Neuron (in vitro differentiated cells): ENCODE measurements around the gene GHRH.

ENCODE experiments used
- H2AFZ ChIP-seq: one replicate; pipeline ENCODE4 v1.6.1; 2013; ENCODE audit warnings: low read depth, mild to moderate bottlenecking, inconsistent platforms, low read length, moderate library complexity
- H3K27me3 ChIP-seq: one replicate; pipeline ENCODE4 v1.6.1; 2013; ENCODE audit warnings: low read length; ENCODE audit not compliant: insufficient read depth
- H3K36me3 ChIP-seq: one replicate; pipeline ENCODE4 v1.6.1; 2013; ENCODE audit warnings: low read length; ENCODE audit not compliant: insufficient read depth
- H3K4me1 ChIP-seq: one replicate; pipeline ENCODE4 v1.6.1; 2013; ENCODE audit warnings: low read length; ENCODE audit not compliant: insufficient read depth
- H3K4me3 ChIP-seq: 2 replicates; pipeline ENCODE4 v1.5.1; 2013; ENCODE audit warnings: mild to moderate bottlenecking, low read length, moderate library complexity
- H3K9me3 ChIP-seq: one replicate; pipeline ENCODE4 v1.6.1; 2013; ENCODE audit warnings: low read length

GHRH gene

GRCh38 chr20:37220731-37221130, 40.9 kb downstream of the GHRH start:
- peaks cover 37% of the 10 kb centered on the region for H3K4me1 ChIP-seq
- peaks cover 55% of the 10 kb centered on the region for H3K36me3 ChIP-seq
- H3K9me3 ChIP-seq = no peaks in the 10 kb centered on the region
- no peak overlapping the region for H3K4me3 ChIP-seq
- H3K27me3 ChIP-seq = no peaks in the 10 kb centered on the region
- H2AFZ ChIP-seq = no peak overlapping the region

- peaks cover 37% of the 10 kb centered on the region for H3K4me1 ChIP-seq
- H3K36me3 ChIP-seq = peaks cover 52% of the 10 kb centered on the region
- H3K4me3 ChIP-seq = peak overlapping the region; percentile 9
These were observed 41.6 kb downstream of the GHRH start for GRCh38 chr20:37219751-37220668.

GRCh38 chr20:37218976-37219375, 42.6 kb downstream of the GHRH start:
- Histone ChIP-seq H3K4me1 (peaks cover 37% of the 10 kb centered on the region), H3K36me3 (peaks cover 53% of the 10 kb centered on the region)

More at GRCh38 chr20:37219751-37220668, 41.6 kb downstream of the GHRH start:
- H2AFZ ChIP-seq = no peak overlapping the region
- no peaks in the 10 kb centered on the region for H3K27me3 ChIP-seq
- H3K9me3 ChIP-seq = no peaks in the 10 kb centered on the region

GRCh38 chr20:37218441-37218840, 43.2 kb downstream of the GHRH start:
- H3K4me1 ChIP-seq = peaks cover 37% of the 10 kb centered on the region
- no peaks in the 10 kb centered on the region for H3K27me3 ChIP-seq
- peaks cover 53% of the 10 kb centered on the region for H3K36me3 ChIP-seq
- H3K4me3 ChIP-seq = no peak overlapping the region
- H2AFZ ChIP-seq = no peak overlapping the region
- no peaks in the 10 kb centered on the region for H3K9me3 ChIP-seq

More at GRCh38 chr20:37218976-37219375, 42.6 kb downstream of the GHRH start:
- no peaks in the 10 kb centered on the region for H3K9me3 ChIP-seq
- H2AFZ ChIP-seq = no peak overlapping the region
- H3K4me3 ChIP-seq = no peak overlapping the region
- no peaks in the 10 kb centered on the region for H3K27me3 ChIP-seq

- Histone ChIP-seq H2AFZ (no peak overlapping the region), H3K4me1 (peaks cover 15% of the 10 kb centered on the region), H3K36me3 (peaks cover 71% of the 10 kb centered on the region), H3K9me3 (peaks cover 2% of the 10 kb centered on the region), H3K27me3 (no peaks in the 10 kb centered on the region), H3K4me3 (no peak overlapping the region)
These were observed 51.8 kb downstream of the GHRH start for GRCh38 chr20:37209661-37210314.

GRCh38 chr20:37209193-37209592, 52.4 kb downstream of the GHRH start:
- peaks cover 71% of the 10 kb centered on the region for H3K36me3 ChIP-seq

GRCh38 chr20:37207171-37207570, 54.4 kb downstream of the GHRH start:
- H2AFZ ChIP-seq = no peak overlapping the region
- no peaks in the 10 kb centered on the region for H3K9me3 ChIP-seq
- peaks cover 67% of the 10 kb centered on the region for H3K36me3 ChIP-seq
- no peaks in the 10 kb centered on the region for H3K27me3 ChIP-seq
- H3K4me1 ChIP-seq = peaks cover 30% of the 10 kb centered on the region
- no peak overlapping the region for H3K4me3 ChIP-seq

More at GRCh38 chr20:37209193-37209592, 52.4 kb downstream of the GHRH start:
- H2AFZ ChIP-seq = no peak overlapping the region
- H3K9me3 ChIP-seq = peaks cover 2% of the 10 kb centered on the region
- H3K27me3 ChIP-seq = no peaks in the 10 kb centered on the region
- H3K4me3 ChIP-seq = no peak overlapping the region
- H3K4me1 ChIP-seq = peaks cover 21% of the 10 kb centered on the region

- H3K4me3 ChIP-seq = no peak overlapping the region
- no peaks in the 10 kb centered on the region for H3K9me3 ChIP-seq
- H3K36me3 ChIP-seq = peaks cover 70% of the 10 kb centered on the region
- H3K27me3 ChIP-seq = no peaks in the 10 kb centered on the region
- no peak overlapping the region for H2AFZ ChIP-seq
- peaks cover 30% of the 10 kb centered on the region for H3K4me1 ChIP-seq
These were observed 55.8 kb downstream of the GHRH start for GRCh38 chr20:37205794-37206193.

GRCh38 chr20:37205130-37205529, 56.5 kb downstream of the GHRH start:
- Histone ChIP-seq H2AFZ (no peak overlapping the region), H3K4me1 (peaks cover 30% of the 10 kb centered on the region), H3K9me3 (no peaks in the 10 kb centered on the region), H3K27me3 (no peaks in the 10 kb centered on the region), H3K4me3 (no peak overlapping the region), H3K36me3 (peaks cover 75% of the 10 kb centered on the region)

GRCh38 chr20:37204056-37204455, 57.6 kb downstream of the GHRH start:
- Histone ChIP-seq H3K36me3 (peaks cover 72% of the 10 kb centered on the region), H2AFZ (no peak overlapping the region), H3K4me1 (peaks cover 30% of the 10 kb centered on the region), H3K27me3 (no peaks in the 10 kb centered on the region), H3K4me3 (no peak overlapping the region), H3K9me3 (no peaks in the 10 kb centered on the region)

GRCh38 chr20:37202267-37202943, 59.2 kb downstream of the GHRH start:
- H3K9me3 ChIP-seq = no peaks in the 10 kb centered on the region
- peaks cover 74% of the 10 kb centered on the region for H3K36me3 ChIP-seq
- no peaks in the 10 kb centered on the region for H3K27me3 ChIP-seq
- peaks cover 30% of the 10 kb centered on the region for H3K4me1 ChIP-seq
- H3K4me3 ChIP-seq = no peak overlapping the region
- H2AFZ ChIP-seq = no peak overlapping the region

GRCh38 chr20:37201827-37202162, 59.8 kb downstream of the GHRH start:
- peaks cover 30% of the 10 kb centered on the region for H3K4me1 ChIP-seq
- H3K9me3 ChIP-seq = no peaks in the 10 kb centered on the region
- no peak overlapping the region for H2AFZ ChIP-seq
- H3K27me3 ChIP-seq = no peaks in the 10 kb centered on the region
- H3K4me3 ChIP-seq = no peak overlapping the region
- H3K36me3 ChIP-seq = peaks cover 68% of the 10 kb centered on the region
